Measurements from ENCODE around the gene CANT1.

CANT1 gene

DNA sequence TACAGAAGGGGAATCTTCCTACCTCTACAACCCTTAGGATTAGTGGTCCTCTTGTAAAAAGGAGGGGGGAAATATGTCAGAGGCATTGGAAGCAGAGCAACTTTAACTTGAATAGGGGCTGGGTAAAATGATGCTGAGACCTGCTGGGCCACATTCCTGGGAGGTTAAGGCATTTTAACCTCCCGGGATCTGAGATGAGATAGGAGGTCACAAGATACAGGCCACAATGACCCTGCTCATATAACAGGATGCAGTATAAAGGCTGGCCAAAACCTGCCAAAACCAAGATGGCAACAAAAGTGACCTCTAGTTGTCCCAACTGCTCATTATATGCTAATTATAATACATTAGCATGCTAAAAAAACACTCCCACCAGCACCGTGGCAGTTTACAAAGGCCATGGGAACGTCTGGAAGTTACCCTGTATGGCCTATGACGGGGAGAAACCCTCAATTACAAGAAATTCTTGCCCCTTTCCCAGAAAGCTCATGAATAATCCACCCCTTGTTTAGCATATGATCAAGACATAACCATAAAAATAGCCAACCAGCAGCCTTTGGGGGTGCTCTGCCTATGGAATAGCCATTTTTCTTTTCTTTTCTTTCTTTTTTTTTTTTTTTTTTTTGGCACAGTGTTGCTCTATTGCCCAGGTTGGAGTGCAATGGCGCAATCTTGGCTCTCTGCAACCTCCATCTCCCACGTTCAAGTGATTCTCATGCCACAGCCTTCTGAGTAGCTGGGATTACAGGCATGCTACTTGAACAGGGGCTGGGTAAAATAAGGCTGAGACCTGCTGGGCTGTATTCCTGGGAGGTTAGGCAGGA lies 8.2 kb upstream of the CANT1 start:
- DNase-seq, result no peak
- in situ Hi-C loops (cut with MboI; ENCODE audit: low pct_unique_long_range_greater_than_20kb, low sequenced_read_pairs), result no loop called here

DNA sequence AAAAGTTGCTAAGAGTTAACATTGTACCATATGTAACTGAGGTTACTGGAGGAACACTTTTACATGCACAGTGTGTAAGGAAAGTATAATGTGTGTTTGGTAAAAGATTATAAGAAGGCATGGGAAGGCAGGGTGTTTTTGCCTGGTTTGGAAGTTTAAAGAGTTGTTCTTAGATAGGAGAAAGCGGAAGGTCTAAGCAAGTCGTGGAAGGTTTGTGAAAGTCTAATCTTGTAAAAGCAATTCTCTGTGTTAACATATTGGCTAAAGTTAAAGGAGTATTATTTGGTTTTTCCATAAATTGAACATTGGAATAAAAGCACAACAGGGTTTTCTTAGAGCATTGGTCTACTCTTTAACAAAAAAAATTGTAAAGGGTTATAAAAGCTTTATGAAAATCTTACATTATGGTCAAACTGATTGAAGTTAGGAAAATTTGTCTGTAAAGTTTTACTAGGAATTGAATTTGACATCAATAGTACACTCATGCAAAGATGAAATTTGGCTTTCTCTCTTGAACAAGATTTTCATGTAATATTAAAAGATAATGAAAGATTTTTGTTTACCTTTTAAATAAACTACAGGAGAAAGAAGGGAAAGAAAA lies 4.7 kb upstream of the CANT1 start:
- in situ Hi-C loops (cut with MboI; ENCODE audit: low pct_unique_long_range_greater_than_20kb, low sequenced_read_pairs), result no loop called here
- no peak for DNase-seq

DNA sequence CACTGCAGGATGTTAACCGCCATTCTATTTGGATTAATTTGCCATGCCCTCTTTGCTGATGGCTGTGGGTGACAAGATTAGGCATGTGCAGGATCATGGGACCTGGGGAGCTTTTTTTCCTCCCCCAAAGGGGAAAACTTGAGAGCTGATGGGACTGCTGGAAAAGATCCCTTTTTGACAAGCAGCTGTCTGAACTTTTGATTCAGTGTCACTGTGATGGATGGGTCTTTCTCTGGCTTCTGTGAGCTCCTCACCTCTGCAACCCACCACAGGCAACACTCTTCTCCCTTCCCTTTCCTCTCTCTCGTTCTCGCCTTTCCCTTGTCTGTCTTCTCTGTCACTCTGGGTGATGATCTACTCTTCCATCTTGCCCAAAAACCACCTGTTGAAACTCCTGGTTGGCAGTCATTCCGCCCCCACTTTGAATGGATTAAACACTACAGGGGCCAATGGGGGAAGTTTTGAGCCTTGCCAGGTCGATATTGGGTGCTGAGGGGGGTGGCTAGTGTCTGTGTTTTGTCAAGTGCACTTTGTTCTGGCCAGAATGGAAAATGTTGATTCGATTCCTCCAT lies 3.1 kb upstream of the CANT1 start:
- in situ Hi-C loops (cut with MboI; ENCODE audit: low pct_unique_long_range_greater_than_20kb, low sequenced_read_pairs), result no loop called here
- no peak for DNase-seq

DNA sequence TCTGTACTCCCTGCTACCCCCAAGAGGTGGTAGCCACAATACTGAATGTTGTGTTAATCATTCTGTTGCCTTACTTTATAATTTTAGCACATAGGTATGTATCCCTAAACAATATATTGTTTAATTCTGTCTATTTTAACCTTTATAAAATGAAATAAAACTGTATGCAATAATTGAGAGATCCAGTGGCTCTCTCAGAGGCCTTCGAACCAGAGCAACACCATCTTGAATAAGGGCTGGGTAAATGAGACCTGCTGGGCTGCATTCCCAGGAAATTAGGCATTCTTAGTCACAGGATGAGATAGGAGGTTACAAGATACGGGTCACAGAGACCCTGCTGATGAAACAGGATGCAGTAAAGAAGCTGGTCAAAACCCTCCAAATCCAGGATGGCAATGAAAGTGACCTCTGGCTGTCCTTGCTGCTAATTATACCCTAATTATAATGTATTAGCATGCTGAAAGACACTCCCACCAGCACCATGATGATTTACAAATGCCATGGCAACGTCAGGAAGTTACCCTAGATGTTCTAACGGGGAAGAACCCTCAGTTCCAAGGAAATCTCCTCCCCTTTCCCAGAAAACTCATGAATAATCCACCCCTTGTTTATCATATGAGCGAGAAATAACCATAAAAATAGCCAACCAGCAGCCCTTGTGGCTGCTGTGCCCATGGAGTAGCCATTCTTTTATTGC lies 2.0 kb upstream of the CANT1 start:
- in situ Hi-C loops (cut with MboI; ENCODE audit: low pct_unique_long_range_greater_than_20kb, low sequenced_read_pairs), result no loop called here

DNA sequence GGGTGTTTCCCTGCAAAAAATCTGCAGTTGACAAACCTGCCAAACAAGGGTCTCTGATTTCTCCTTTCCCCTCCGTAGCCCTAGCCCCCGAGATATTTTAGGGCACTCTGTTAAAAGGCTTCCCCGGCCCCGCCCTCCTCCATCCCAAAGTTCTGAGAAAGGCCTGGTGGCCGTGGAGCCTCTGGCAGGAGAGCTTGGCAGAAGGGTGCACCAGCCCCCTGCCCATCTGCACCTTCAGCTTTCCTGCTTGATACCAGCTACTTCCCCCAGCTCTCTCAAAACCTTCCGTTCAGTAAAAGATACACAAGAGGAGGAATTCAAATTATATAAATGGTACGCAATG lies 711 bp upstream of the CANT1 start:
- no peak for DNase-seq
- in situ Hi-C loops (cut with MboI; ENCODE audit: low pct_unique_long_range_greater_than_20kb, low sequenced_read_pairs), result no loop called here

More for the DNA sequence above, 2.0 kb upstream of the CANT1 start:
- no peak for DNase-seq

DNA sequence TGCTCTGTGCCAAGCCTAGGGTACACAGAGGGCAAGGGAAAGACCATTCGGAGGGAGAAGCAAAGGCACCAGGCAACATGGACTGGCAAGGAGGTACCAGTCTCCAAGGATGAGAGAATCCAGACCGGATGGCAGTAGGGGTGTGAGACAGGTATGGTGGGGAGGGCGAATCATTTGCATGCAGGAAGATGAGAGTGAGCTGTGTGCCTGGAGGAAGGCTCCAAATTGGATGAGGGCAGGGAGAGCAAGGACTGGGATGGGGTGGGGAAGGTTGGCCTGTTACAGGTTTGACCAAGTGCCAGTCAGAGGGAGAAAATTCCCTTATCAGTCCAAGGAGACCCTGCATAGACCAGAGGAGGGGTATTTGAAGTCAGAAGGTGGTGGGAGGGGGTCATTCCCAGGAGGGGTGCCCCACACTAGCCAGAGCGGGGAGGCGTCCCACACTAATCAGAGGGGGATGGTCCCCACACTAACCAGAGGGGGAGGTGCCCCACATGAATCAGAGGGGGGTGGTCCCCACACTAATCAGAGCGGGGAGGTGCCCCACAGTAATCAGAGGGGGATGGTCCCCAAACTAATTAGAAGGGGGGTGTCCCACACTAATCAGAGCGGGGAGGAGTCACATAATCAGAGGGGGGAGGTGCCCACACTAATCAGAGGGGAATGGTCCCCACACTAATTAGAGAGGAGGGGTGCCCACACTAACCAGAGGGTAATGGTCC lies 737 bp downstream of the CANT1 start:
- in situ Hi-C loops (cut with MboI; ENCODE audit: low pct_unique_long_range_greater_than_20kb, low sequenced_read_pairs), result no loop called here
- DNase-seq, result no peak

DNA sequence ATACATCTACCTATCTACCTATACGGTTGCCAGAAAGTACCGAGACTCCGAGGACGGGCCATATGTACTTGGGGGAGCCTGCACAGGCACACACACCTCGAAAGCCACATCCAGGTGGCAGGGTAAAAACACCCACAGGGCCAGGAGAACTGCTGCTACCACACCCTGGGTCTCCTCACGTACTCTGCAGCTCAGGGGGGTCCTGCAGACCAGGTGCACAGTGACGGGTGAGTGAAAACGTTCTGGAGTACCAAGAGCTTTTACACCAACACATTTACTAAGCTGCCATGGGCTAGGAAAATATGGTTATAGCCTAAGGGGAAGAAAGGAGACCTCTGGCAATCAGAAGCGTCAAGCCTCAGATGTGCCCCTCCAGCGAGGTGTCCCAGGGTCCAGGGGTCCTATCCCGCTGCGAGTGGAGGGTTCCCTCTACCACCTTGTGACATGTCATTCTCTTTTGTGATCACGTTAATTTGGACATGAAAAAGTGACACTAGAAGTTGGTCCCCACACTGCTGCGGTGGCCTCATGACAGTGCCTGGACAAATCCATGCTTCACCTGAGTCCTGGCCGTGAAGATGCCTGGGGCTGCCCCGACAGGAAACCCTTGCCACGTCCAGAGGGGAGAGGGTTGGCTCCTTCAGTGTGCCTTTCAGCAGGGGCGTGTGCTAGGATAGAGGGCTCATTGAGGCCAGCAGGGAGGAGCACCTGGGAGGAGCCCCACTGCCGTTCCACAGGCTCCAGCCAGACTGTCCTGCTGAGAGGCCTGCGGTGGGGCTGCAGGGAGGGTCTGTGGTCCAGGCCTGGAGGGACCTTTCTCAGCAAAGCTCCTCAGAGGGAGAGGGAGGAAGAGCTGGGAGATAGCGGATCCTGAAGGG lies 1.8 kb downstream of the CANT1 start:
- no peak for DNase-seq
- in situ Hi-C loops (cut with MboI; ENCODE audit: low pct_unique_long_range_greater_than_20kb, low sequenced_read_pairs), result no loop called here

DNA sequence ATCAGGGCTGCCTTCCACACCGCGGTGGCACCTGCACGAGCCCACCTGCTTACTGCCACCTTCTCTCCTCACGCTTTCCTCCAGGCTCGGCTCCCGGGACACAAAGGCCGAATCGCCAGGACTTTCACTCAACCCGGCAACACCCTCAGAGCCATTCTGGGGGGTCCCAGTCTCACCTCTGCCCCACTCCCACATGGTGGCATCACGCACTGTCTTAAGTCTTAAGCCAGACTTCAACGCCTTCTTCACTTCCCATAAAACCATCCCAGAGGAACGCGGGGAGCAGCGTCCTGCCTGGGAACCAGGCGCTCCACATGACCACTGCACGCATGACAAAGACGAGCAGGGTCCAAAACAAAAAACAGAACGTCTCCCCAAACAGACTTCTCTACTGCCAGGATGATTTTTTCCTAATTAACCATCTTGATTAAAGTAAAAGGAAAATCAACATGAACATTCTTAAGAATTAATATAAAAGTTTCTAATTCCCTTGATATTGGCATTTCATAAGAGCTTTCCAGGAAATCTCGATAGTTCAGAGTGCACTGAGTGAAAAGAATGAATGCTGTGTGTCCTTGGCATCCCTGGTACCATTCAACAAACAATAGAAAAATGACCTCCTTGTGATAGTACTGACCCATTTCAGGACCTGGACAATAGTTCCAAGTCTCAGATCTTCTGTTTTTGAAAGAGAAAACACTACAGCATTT lies 2.6 kb downstream of the CANT1 start:
- DNase-seq, result no peak
- in situ Hi-C loops (cut with MboI; ENCODE audit: low pct_unique_long_range_greater_than_20kb, low sequenced_read_pairs), result no loop called here

DNA sequence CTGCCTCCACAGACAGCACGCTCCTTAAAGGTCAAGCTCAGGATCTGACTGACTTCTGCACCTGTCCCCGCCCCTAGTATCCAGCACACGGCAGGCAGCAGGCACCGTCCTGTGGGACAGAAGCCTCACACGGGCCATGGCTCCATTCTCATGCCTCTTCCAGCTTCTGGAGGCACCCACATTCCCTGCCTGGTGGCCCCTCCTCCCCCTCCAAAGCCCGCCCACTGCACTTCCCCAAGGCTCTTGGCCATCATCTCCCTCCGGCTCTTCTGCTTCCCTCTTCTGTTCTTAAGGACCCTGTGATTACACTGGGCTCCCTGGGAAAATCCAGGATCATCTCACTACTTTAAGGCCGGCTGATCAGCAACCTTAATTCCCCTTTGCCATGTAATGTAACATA lies 3.5 kb downstream of the CANT1 start:
- in situ Hi-C loops (cut with MboI; ENCODE audit: low pct_unique_long_range_greater_than_20kb, low sequenced_read_pairs), result no loop called here
- DNase-seq, result no peak

DNA sequence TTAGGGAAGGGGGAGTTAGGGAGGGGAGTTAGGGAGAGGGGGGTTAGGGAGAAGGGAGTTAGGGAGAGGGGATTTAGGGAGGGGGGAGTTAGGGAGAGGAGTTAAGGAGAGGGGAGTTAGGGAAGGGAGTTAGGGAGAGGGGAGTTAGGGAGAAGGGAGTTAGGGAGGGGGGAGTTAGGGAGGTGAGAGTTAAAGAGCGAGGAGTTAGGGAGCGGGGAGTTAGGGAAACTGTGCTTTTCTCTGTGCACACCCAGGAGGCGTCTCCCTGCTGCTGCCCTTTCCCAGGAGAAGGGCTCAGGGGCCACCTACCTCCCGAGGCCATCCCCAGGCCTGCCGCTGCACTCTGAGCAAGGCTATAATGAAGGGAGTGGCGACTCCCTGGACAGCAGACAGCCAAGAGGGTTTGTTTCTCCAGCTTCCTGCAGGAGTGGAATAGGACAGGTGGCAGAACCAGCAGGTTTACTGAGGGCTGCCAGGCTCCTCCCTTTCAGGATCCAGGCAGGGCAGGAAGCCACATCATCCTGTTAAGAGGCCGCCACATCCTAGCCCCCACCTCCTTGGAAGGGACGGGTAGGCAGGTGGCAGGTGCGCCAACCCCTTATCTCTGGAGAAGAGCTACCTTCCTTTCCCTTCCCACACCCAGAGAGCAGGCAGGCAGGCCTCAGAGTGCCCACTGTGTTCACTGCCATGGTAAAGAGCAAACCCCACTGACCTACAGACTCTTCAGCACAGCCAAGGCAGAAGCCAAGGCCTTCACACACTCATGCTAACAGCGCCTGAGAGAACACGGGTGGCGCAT lies 4.3 kb downstream of the CANT1 start:
- DNase-seq, result no peak
- in situ Hi-C loops (cut with MboI; ENCODE audit: low pct_unique_long_range_greater_than_20kb, low sequenced_read_pairs), result no loop called here

DNA sequence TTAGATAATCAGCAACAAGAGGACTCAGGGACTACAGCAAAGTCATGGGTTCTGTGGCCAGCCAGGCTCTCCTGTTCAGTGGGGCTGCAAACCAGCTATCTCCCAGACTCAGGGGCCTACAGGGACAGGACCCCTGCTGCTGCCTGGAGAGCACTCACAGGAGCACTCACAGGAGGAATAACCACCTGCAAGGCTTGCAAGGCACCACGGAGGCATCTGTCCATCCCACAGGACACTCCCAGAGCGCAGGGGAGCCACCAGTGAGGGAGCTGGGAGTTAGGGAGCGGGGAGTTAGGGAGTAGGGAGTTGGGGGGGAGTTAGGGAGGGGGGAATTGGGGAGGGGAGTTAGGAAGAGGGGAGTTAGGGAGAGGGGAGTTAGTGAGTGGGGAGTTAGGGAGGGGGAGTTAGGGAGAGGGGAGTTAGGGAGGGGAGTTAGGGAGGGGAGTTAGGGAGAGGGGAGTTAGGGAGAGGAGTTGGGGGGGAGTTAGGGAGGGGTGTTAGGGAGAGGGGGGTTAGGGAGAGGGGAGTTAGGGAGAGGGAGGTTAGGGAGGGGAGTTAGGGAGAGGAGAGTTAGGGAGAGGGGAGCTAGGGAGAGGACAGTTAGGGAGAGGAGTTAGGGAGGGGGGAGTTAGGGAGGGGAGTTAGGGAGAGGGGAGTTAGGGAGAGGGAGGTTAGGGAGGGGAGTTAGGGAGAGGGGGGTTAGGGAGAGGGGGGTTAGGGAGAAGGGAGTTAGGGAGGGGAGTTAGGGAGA lies 5.7 kb downstream of the CANT1 start:
- no peak for DNase-seq

DNA sequence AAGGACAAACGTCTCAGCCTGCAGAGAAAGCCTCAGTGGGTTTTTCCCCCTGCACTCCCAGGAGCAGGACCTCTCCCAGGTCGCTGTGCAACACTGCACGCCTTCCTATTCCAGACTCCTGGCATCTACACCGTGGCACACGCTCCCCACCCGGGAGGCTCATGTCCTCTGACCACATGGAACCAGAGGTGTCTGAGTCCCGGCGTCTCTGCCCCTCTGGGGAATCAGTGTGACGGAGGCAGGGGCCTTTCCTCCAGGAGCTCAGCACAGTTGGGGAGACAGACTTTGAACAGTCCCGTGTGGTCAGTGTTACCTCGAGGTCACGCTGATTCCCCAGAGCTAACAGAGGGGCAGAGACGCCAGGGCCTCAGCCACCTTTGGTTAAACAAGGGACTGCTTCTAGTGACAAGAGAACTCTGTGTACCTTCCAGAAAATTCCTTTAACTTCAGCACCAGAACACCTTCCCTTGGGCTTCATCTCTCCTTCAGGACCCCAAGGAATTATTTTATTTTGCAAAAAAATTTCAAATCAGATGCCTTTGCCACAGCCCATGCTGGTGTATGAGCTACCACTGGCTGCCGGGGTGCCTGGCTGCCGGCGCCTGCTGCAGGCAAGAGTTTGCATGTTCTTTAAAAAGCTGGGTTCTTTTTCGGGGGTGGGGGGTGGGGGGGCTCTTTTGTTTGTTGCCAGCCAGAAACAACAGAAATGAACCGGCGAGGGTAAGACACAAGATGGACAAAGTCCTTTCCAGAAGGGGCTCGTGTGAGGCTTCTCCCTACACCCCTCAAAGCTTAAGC lies 6.6 kb downstream of the CANT1 start:
- in situ Hi-C loops (cut with MboI; ENCODE audit: low pct_unique_long_range_greater_than_20kb, low sequenced_read_pairs), result no loop called here
- no peak for DNase-seq

More for the DNA sequence above, 5.7 kb downstream of the CANT1 start:
- in situ Hi-C loops (cut with MboI; ENCODE audit: low pct_unique_long_range_greater_than_20kb, low sequenced_read_pairs), result no loop called here

DNA sequence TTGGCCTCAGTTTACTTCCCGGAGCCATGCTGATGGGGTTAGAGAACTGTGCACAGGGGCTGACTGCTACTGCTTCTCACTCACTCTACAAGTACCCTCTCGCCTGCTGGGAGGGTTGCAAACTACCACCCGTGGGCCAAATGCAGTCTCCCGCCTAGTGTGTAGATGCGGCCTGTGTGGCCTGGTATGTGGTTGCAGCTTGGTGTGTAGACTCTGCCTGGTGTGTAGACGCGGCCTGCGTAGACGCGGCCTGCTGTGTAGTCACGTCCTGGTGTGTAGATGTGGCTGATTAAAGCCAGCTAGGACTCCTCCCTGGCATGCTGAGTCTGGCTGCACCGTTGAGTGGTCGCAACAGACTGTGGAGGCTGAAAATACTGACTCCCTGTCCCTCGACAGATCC lies 7.3 kb downstream of the CANT1 start:
- DNase-seq, result no peak
- in situ Hi-C loops (cut with MboI; ENCODE audit: low pct_unique_long_range_greater_than_20kb, low sequenced_read_pairs), result no loop called here

DNA sequence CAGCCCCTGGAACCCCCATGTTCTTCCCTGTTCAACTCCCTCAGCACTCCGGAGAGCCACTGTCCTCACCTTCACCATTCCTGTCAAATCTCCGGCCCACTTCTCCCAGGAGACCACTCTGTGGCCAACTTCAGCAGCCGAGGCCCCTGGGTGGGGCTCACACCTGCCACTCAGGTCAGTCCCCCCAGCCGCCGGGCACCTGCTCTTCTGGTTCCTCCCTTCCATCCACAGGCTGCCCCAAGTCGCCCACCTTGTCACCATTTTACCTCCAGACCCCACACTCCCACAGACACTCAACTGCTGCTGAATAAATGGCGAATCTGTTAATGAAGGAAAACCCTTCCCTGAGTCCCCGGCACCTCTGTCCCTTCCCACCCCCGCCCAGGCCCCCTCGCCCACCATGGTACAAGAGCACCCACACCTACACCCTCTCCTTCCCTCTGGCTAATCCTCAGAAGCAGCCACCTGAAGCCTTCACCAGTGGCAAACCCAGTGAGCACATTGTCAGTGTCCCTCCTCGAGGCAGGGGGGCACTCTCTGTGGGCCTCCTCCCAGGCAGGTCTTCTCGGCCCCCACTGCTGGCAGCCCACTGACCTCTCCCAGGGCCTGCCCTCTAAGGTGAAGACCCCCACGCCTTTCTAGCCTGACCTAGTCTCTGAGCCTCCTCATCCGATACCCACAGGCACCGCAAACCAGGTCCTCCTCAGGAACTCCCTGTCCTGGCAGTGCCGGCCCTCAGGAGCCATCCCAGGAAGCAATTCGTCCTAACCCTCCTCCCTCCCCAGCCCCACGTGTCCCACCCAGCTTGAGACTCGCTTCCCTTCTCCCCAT lies 8.2 kb downstream of the CANT1 start:
- in situ Hi-C loops (cut with MboI; ENCODE audit: low pct_unique_long_range_greater_than_20kb, low sequenced_read_pairs), result no loop called here
- DNase-seq, result no peak
